Activated naive CD8-positive, alpha-beta T cell treated with anti-CD3 and anti-CD28 coated beads, Interleukin-2, amount 10 ng/mL, durations not matched to agents 7 days and 5 days (primary cell): ENCODE measurements around the gene CHGA. TPM values are rescaled to one million over a fixed set of nuclear protein-coding genes. Genes with fewer than 3 reads are reported as not detected.
A peak's percentile ranks its signal among the peaks of the same experiment; 100 is the strongest.

ENCODE experiments used
- ATAC-seq: fragments of 150-1000 bp; cut with Tn5 transposase; one replicate; pipeline ENCODE4 v1.10.0; 2021; ENCODE audit warnings: low read depth, moderate library complexity
- POLR2A ChIA-PET: fragments of 350-600 bp; sonication (Branson Sonifier 250); formaldehyde crosslinking; loops from one replicate; lab custom pipeline; 2021; ENCODE audit warnings: antibody characterized with exemption; lab: Charles Lee
- DNase-seq: peaks from one replicate; pipeline ENCODE4 v3.0.0; 2021
- H3K27ac Mint-ChIP-seq: one replicate; pipeline ENCODE4 v1.8.0; 2022; ENCODE audit warnings: mild to moderate bottlenecking, mixed read lengths
- H3K27me3 Mint-ChIP-seq: one replicate; pipeline ENCODE4 v1.8.0; 2022; ENCODE audit warnings: mild to moderate bottlenecking, moderate library complexity, mixed read lengths
- H3K36me3 Mint-ChIP-seq: one replicate; pipeline ENCODE4 v1.8.0; 2021; ENCODE audit warnings: mild to moderate bottlenecking, mixed read lengths
- H3K4me1 Mint-ChIP-seq: one replicate; pipeline ENCODE4 v1.8.0; 2021; ENCODE audit warnings: mixed read lengths
- H3K4me3 Mint-ChIP-seq: one replicate; pipeline ENCODE4 v1.8.0; 2022; ENCODE audit warnings: mild to moderate bottlenecking, moderate library complexity, mixed read lengths
- H3K9me3 Mint-ChIP-seq: one replicate; pipeline ENCODE4 v1.8.0; 2021; ENCODE audit warnings: mixed read lengths
- total RNA-seq, 2 experiments: library from RNA; stranded (reverse); gene quantifications; one replicate each; pipeline ENCODE4 v1.2.3, GENCODE V29; 2021

CHGA gene
- total RNA-seq, 2 experiments from 2014 or later: not detected

GRCh38 chr14:92892589-92892988 lies 30.4 kb upstream of the CHGA start:
- no peak for ATAC-seq

DNA sequence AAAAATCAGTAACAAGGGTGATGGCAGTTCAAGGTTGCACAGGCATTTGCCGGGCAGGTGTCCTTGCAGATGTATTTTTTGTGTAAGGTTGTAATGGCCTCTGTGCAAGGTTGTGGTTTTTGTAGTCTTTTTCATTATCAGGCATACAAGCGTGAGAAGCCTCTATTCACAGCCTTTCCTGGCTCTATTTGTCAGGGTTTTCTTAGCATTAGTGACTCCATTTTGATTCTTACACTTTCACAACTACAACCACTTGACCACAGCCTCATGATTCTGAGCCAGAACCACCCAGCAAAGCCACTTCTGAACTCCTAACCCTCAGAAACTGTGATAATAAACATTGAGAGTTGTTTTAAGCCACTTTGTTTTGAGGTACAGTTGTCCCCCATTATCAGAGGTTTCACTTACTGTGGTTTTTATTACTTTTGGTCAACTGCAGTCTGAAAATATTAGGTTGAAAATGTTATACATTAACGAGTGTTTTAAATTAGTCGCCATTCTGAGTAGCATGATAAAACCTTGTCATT lies 27.5 kb upstream of the CHGA start:
- Mint-ChIP-seq H3K27ac (no peak overlapping the region), H3K36me3 (no peaks in the 10 kb centered on the region)

More at GRCh38 chr14:92892589-92892988, 30.4 kb upstream of the CHGA start:
- Mint-ChIP-seq H3K9me3 (peaks cover 11% of the 10 kb centered on the region), H3K4me3 (no peak overlapping the region), H3K27me3 (peaks cover 14% of the 10 kb centered on the region), H3K4me1 (peaks cover 2% of the 10 kb centered on the region), H3K36me3 (no peaks in the 10 kb centered on the region), H3K27ac (no peak overlapping the region)
- DNase-seq: no peak
- POLR2A ChIA-PET: no interaction called here

GRCh38 chr14:92897922-92898565 lies 24.9 kb upstream of the CHGA start:
- ATAC-seq (peak; percentile 90), DNase-seq (peak; percentile 34)
- H3K4me1 Mint-ChIP-seq: peaks cover 19% of the 10 kb centered on the region
- H3K36me3 Mint-ChIP-seq: no peaks in the 10 kb centered on the region
- H3K9me3 Mint-ChIP-seq: peaks cover 2% of the 10 kb centered on the region
- peaks cover 17% of the 10 kb centered on the region for H3K27me3 Mint-ChIP-seq
- POLR2A ChIA-PET: no interaction called here
- H3K4me3 Mint-ChIP-seq: peak overlapping the region; percentile 76
- H3K27ac Mint-ChIP-seq: peak overlapping the region; percentile 95

More for the DNA sequence above, 27.5 kb upstream of the CHGA start:
- Mint-ChIP-seq H3K4me1 (peaks cover 12% of the 10 kb centered on the region), H3K9me3 (peaks cover 7% of the 10 kb centered on the region), H3K4me3 (no peak overlapping the region), H3K27me3 (peaks cover 9% of the 10 kb centered on the region)
- POLR2A ChIA-PET: no interaction called here
- DNase-seq (no peak), ATAC-seq (no peak)

DNA sequence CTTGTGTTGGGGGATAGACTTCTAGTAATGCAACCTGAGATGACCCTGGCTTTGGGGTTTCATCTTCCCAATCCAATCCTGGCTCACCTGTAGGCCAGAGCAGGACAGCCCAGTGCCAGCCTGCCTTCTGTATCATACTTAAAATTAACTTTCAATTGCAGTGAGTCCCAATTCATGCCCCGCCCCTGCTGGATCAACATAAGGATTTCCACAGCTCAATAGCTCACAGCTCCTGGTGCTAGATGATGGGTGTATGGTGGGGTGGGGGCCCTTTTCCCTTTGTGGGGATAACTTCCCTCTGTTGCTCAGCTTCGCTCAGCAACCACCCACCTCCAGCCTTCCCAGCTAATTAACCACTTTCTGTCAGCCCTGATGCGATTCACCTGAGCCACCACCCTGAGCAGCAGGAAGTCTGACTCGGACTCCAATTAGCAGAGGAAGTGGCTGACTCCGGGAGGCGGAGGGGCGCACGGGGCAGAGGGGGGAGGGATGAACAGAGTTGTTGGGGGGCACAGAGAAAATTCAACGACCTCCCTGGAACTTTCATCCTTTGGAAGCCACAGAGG lies 24.3 kb upstream of the CHGA start:
- H3K4me3 Mint-ChIP-seq: peak overlapping the region; percentile 76
- POLR2A ChIA-PET: no interaction called here
- ATAC-seq: peak; percentile 38

DNA sequence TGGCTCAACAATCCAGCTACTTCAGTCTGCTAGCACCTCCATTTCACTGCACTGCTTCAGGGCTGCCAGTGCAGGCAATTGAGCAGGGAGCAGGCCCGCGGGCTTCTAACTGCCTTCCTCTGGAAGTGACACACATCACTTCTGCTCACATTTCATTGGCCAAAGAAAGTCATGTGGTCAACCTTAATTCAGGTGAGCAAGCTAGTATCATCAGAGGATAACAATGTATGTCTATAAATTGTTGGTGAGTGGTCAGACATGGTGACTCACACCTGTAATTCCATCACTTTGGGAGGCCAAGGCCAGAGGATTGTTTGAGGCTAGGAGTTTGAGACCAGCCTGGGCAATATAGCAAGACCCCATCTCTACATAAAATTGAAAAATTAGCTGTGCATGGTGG lies 22.3 kb upstream of the CHGA start:
- DNase-seq (no peak), ATAC-seq (no peak)
- H3K27me3 Mint-ChIP-seq: peaks cover 13% of the 10 kb centered on the region
- H3K27ac Mint-ChIP-seq: no peak overlapping the region
- H3K4me1 Mint-ChIP-seq: peaks cover 26% of the 10 kb centered on the region
- H3K4me3 Mint-ChIP-seq: no peak overlapping the region
- no peaks in the 10 kb centered on the region for H3K36me3 Mint-ChIP-seq
- POLR2A ChIA-PET: no interaction called here
- no peaks in the 10 kb centered on the region for H3K9me3 Mint-ChIP-seq

More for the DNA sequence above, 24.3 kb upstream of the CHGA start:
- peaks cover 25% of the 10 kb centered on the region for H3K4me1 Mint-ChIP-seq
- peak overlapping the region; percentile 95 for H3K27ac Mint-ChIP-seq
- peaks cover 17% of the 10 kb centered on the region for H3K27me3 Mint-ChIP-seq
- peak; percentile 46 for DNase-seq
- no peaks in the 10 kb centered on the region for H3K36me3 Mint-ChIP-seq
- peaks cover 2% of the 10 kb centered on the region for H3K9me3 Mint-ChIP-seq

DNA sequence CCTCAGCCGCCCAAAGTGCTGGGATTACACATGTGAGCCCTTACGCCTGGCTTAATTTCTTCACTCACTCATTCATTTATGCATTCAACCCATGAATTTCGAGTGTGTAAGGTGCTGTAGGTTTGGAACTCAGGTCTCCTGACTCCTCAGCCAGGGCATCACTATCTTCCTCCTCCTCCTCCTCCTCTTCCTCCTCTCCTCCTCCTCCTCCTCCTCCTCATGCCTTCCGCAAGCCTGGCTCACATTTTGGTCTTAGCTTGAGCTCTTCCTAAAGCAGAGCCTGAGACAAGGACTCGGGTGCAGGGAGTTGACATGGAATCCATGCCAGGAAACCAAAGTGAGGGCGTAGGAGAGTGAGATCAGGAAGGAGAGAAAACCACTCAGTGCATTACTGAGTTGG lies 20.8 kb upstream of the CHGA start:
- Mint-ChIP-seq H3K27ac (no peak overlapping the region), H3K9me3 (no peaks in the 10 kb centered on the region), H3K4me1 (peaks cover 25% of the 10 kb centered on the region), H3K27me3 (peaks cover 13% of the 10 kb centered on the region), H3K36me3 (no peaks in the 10 kb centered on the region), H3K4me3 (no peak overlapping the region)
- POLR2A ChIA-PET: no interaction called here
- ATAC-seq (no peak), DNase-seq (no peak)

- POLR2A ChIA-PET: no interaction called here
These were observed 20.2 kb upstream of the CHGA start for GRCh38 chr14:92902726-92903125.

GRCh38 chr14:92903359-92903758 lies 19.6 kb upstream of the CHGA start:
- no peak for DNase-seq
- H3K27me3 Mint-ChIP-seq: peaks cover 15% of the 10 kb centered on the region
- no peaks in the 10 kb centered on the region for H3K36me3 Mint-ChIP-seq
- H3K27ac Mint-ChIP-seq: no peak overlapping the region
- H3K4me1 Mint-ChIP-seq: peaks cover 17% of the 10 kb centered on the region
- no peak for ATAC-seq
- no peaks in the 10 kb centered on the region for H3K9me3 Mint-ChIP-seq
- H3K4me3 Mint-ChIP-seq: no peak overlapping the region
- POLR2A ChIA-PET: no interaction called here

More at GRCh38 chr14:92902726-92903125, 20.2 kb upstream of the CHGA start:
- Mint-ChIP-seq H3K27ac (no peak overlapping the region), H3K36me3 (no peaks in the 10 kb centered on the region), H3K4me3 (no peak overlapping the region), H3K27me3 (peaks cover 15% of the 10 kb centered on the region), H3K4me1 (peaks cover 23% of the 10 kb centered on the region), H3K9me3 (no peaks in the 10 kb centered on the region)
- ATAC-seq (no peak), DNase-seq (no peak)

DNA sequence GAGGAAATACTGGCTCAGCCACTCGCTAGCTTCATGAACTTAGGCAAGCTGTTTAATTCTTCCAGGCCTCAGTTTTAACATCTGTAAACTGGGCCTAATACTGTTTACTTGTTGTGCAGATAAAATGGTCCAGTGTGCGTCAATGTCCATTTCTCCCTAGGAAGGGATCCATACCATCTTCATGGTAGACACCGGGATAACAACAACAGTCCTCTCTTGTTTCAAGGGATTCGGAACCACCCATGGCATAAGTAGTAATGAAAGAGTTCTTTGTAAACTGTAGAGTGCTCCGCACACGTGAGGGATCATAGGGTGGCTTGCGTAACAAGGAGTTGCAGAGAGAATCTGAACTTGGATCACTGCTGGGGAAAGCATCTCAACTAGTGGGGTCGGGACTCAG lies 17.3 kb upstream of the CHGA start:
- H3K9me3 Mint-ChIP-seq: no peaks in the 10 kb centered on the region
- H3K4me1 Mint-ChIP-seq: peaks cover 14% of the 10 kb centered on the region
- DNase-seq: no peak
- no peak overlapping the region for H3K4me3 Mint-ChIP-seq
- POLR2A ChIA-PET: no interaction called here
- no peak overlapping the region for H3K27ac Mint-ChIP-seq
- H3K36me3 Mint-ChIP-seq: no peaks in the 10 kb centered on the region
- ATAC-seq: no peak
- peaks cover 15% of the 10 kb centered on the region for H3K27me3 Mint-ChIP-seq

- POLR2A ChIA-PET: interaction anchor here (0.6 kb wide), 1 partner anchor 390 kb away, joined by 3 read pairs; no protein-coding TSS in a partner anchor
- Mint-ChIP-seq H3K4me1 (peaks cover 14% of the 10 kb centered on the region), H3K9me3 (no peaks in the 10 kb centered on the region), H3K27ac (no peak overlapping the region), H3K36me3 (no peaks in the 10 kb centered on the region), H3K27me3 (peaks cover 10% of the 10 kb centered on the region), H3K4me3 (no peak overlapping the region)
- ATAC-seq: no peak
- no peak for DNase-seq
These were observed 16.5 kb upstream of the CHGA start for GRCh38 chr14:92906420-92906819.

GRCh38 chr14:92906823-92907222 lies 16.1 kb upstream of the CHGA start:
- ATAC-seq (no peak), DNase-seq (no peak)
- H3K36me3 Mint-ChIP-seq: no peaks in the 10 kb centered on the region
- no peak overlapping the region for H3K27ac Mint-ChIP-seq
- no peaks in the 10 kb centered on the region for H3K9me3 Mint-ChIP-seq
- POLR2A ChIA-PET: interaction anchor here (0.6 kb wide), 1 partner anchor 390 kb away, joined by 3 read pairs; no protein-coding TSS in a partner anchor
- H3K27me3 Mint-ChIP-seq: peaks cover 10% of the 10 kb centered on the region
- no peak overlapping the region for H3K4me3 Mint-ChIP-seq
- H3K4me1 Mint-ChIP-seq: peaks cover 14% of the 10 kb centered on the region

- POLR2A ChIA-PET: no interaction called here
- Mint-ChIP-seq H3K9me3 (no peaks in the 10 kb centered on the region), H3K27me3 (peaks cover 9% of the 10 kb centered on the region), H3K27ac (no peak overlapping the region), H3K36me3 (no peaks in the 10 kb centered on the region), H3K4me3 (no peak overlapping the region), H3K4me1 (peaks cover 14% of the 10 kb centered on the region)
- DNase-seq (no peak), ATAC-seq (no peak)
These were observed 15.5 kb upstream of the CHGA start for GRCh38 chr14:92907316-92907911.

DNA sequence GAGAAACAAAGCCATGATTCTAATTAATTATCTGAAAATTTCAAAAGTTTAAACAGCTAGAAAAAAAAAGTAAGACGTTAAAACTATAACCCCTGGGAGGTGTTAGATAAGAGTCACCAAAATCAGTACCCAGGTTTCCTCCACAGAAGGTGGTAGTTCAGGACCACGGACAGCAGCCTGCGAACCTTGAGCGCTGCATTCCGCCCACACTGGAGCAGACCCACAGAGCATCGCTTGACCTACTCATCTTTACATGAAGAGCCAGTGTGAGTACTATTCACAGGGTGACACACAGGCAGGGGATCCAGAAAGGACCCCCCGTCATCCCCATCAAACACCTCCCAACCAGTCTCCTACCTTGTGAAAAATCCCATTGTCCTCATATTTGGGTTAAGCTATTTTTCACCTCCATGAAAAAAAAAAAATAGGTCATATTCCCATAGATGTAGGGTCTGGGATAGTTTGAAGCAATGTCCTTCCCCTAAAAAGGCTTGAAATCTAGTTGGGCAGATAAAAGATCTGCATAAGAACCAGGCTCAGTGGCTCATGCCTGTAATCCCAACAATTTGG lies 8.8 kb upstream of the CHGA start:
- peak; percentile 69 for DNase-seq
- POLR2A ChIA-PET: interaction anchor here (0.7 kb wide), 1 partner anchor 20 kb away, joined by 3 read pairs; no protein-coding TSS in a partner anchor
- no peaks in the 10 kb centered on the region for H3K27me3 Mint-ChIP-seq
- H3K27ac Mint-ChIP-seq: no peak overlapping the region
- peaks cover 2% of the 10 kb centered on the region for H3K9me3 Mint-ChIP-seq
- no peak for ATAC-seq
- H3K4me3 Mint-ChIP-seq: no peak overlapping the region
- no peaks in the 10 kb centered on the region for H3K4me1 Mint-ChIP-seq
- H3K36me3 Mint-ChIP-seq: no peaks in the 10 kb centered on the region
